K562 (cell line): ENCODE data around the gene CLNK. TPM values are rescaled to one million over a fixed set of nuclear protein-coding genes. Genes with fewer than 3 reads are reported as not detected.

Source experiments
- ATAC-seq: fragments of 200-7000 bp; cut with Tn5 transposase; 3 replicates; pipeline ENCODE4 v1.9.1; 2020; ENCODE audit warnings: moderate library complexity
- BruUV-seq: library from RNA; stranded (reverse); fragments of 400-500 nt; replicated peaks from 2 replicates; lab custom pipeline; 2021; lab: Mats Ljungman, UMichigan
- CTCF ChIA-PET: fragments of 300-600 bp; formaldehyde crosslinking; extraction: SDS; loops from one replicate; lab custom pipeline; 2021; ENCODE audit warnings: low intra/inter-chr PET ratio; lab: Yijun Ruan, JAX
- POLR2A ChIA-PET: fragments of 300-600, 350-650 bp; sonication (Branson Sonifier 250); formaldehyde crosslinking; extraction: SDS; loops from one replicate; lab custom pipeline; 2021; ENCODE audit warnings: antibody characterized with exemption, inconsistent platforms; lab: Yijun Ruan, JAX
- DNase-seq, 4 experiments: peaks; one replicate each; pipeline versions ENCODE4 v3.0.0 to v3.0.0-alpha.2; 2011 to 2018; ENCODE audit warnings: low spot score in 3 of 4, mixed read lengths in 3 of 4; ENCODE audit errors: extremely low read depth in 1 of 4
- FAIRE-seq: peaks from 2 replicates; lab custom pipeline; 2011; peaks lifted over from hg19 to GRCh38; lab: Jason Lieb, UNC
- H2AFZ ChIP-seq: 2 replicates; pipeline ENCODE4 v1.6.0; 2011; ENCODE audit warnings: low read depth, low read length, control low read depth, inconsistent platforms
- H3K27ac ChIP-seq: fragments of 200-600 bp; 3 replicates; pipeline ENCODE4 v1.8.0; 2011; ENCODE audit warnings: low read depth, mild to moderate bottlenecking, control low read depth, inconsistent platforms, low read length, moderate library complexity, mixed read lengths; ENCODE audit errors: extremely low read depth
- H3K27me3 ChIP-seq, 2 experiments: fragments of 300-600 bp in 1 of 2; 2 replicates in 1 of 2; 3 replicates in 1 of 2; pipeline versions ENCODE4 v1.6.0 to v1.8.0; 2011; ENCODE audit warnings: inconsistent platforms in 2 of 2, low read length in 2 of 2, mild to moderate bottlenecking in 1 of 2, mixed read lengths in 1 of 2, moderate library complexity in 1 of 2; ENCODE audit not compliant: control insufficient read depth in 2 of 2, insufficient read depth in 2 of 2
- H3K36me3 ChIP-seq: fragments of 300-600 bp; 3 replicates; pipeline ENCODE4 v1.8.0; 2011; ENCODE audit warnings: mild to moderate bottlenecking, low read length, inconsistent platforms; ENCODE audit not compliant: control insufficient read depth, insufficient read depth
- H3K4me1 ChIP-seq, 2 experiments: fragments of 200-600 bp in 1 of 2; replicated peaks in 1 of 2; 2 replicates in 1 of 2; 3 replicates in 1 of 2; pipeline versions ENCODE4 v1.5.1 to v1.8.0; 2011; ENCODE audit warnings: inconsistent platforms in 2 of 2, low read length in 2 of 2, mild to moderate bottlenecking in 1 of 2, mixed read lengths in 1 of 2, moderate library complexity in 1 of 2; ENCODE audit not compliant: control insufficient read depth in 2 of 2, insufficient read depth in 2 of 2
- H3K4me2 ChIP-seq: 2 replicates; pipeline ENCODE4 v1.6.1; 2011; ENCODE audit warnings: low read length, control low read depth, inconsistent platforms, mixed read lengths; ENCODE audit not compliant: insufficient read depth
- H3K4me3 ChIP-seq: fragments of 200-600 bp; sonication (generic), shearing (Covaris generic); 2 replicates; pipeline ENCODE4 v1.5.1; 2016; ENCODE audit warnings: control low read depth, inconsistent platforms
- H3K79me2 ChIP-seq: fragments of 200-600 bp; 3 replicates; pipeline ENCODE4 v1.8.0; 2011; ENCODE audit warnings: low read length, inconsistent platforms; ENCODE audit not compliant: control insufficient read depth, insufficient read depth
- H3K9ac ChIP-seq, 2 experiments: 2 replicates each; pipeline versions ENCODE4 v1.6.0 to v1.6.1; 2011; ENCODE audit warnings: low read depth in 2 of 2, low read length in 2 of 2, control low read depth in 1 of 2, inconsistent platforms in 1 of 2, mild to moderate bottlenecking in 1 of 2, mixed read lengths in 1 of 2; ENCODE audit not compliant: insufficient read depth in 1 of 2
- H3K9me1 ChIP-seq: one replicate; pipeline ENCODE4 v1.6.0; 2011; ENCODE audit warnings: inconsistent platforms, mild to moderate bottlenecking, low read length, moderate library complexity; ENCODE audit not compliant: control insufficient read depth, insufficient read depth
- H3K9me3 ChIP-seq: replicated peaks from 2 replicates; pipeline ENCODE4 v1.5.1; 2011; ENCODE audit warnings: low read depth, low read length, inconsistent platforms; ENCODE audit not compliant: control insufficient read depth, insufficient read depth
- H4K20me1 ChIP-seq: replicated peaks from 2 replicates; pipeline ENCODE4 v1.6.1; 2011; ENCODE audit warnings: low read length, inconsistent platforms, mixed read lengths; ENCODE audit not compliant: control insufficient read depth, insufficient read depth
- KAT2B ChIP-seq: IDR thresholded peaks from one replicate; pipeline ENCODE4 v1.6.1; 2012; ENCODE audit warnings: low read depth, mild to moderate bottlenecking, control low read depth, inconsistent platforms, low read length, moderate library complexity
- PBX2 ChIP-seq, 2 experiments: IDR thresholded peaks in 1 of 2; conservative IDR thresholded peaks in 1 of 2; 2 replicates each; pipeline ENCODE4 v1.6.1; 2016; ENCODE audit warnings: low read depth in 2 of 2, mild to moderate bottlenecking in 1 of 2, missing compliant biosample characterization in 1 of 2, missing genetic modification characterization in 1 of 2, moderate library complexity in 1 of 2
- PKNOX1 ChIP-seq: fragments of 450-650 bp; IDR thresholded peaks from 2 replicates; pipeline ENCODE4 v1.6.1; 2016
- ZBTB33 ChIP-seq: sonication (generic); formaldehyde crosslinking; IDR thresholded peaks from 2 replicates; pipeline ENCODE4 v1.8.1; 2023; ENCODE audit warnings: mild to moderate bottlenecking, missing genetic modification reagents
- WGBS: fragments of 100-300 bp; shearing (Covaris generic); methylation state at CpG from one replicate; pipeline ENCODE4 v1.1.6; 2016; ENCODE audit warnings: low coverage, mixed read lengths; ENCODE audit not compliant: insufficient coverage; ENCODE audit errors: missing lambda C conversion rate; 5-methylcytosine and 5-hydroxymethylcytosine counted together
- in situ Hi-C: fragments of 300-500 bp; cut with MboI; formaldehyde crosslinking; loops from 4 replicates; pipeline ENCODE4 v1.15.0; 2018; ENCODE audit warnings: inconsistent platforms, mixed read lengths
- intact Hi-C: fragments of 100-400 bp; cut with micrococcal nuclease; formaldehyde crosslinking; loops from 2 replicates; pipeline ENCODE4 v1.14.2; 2022
- polyA plus RNA-seq, 8 experiments: library from polyadenylated mRNA; depleted of rRNA in 4 of 8; stranded (reverse) in 5 of 8; unstranded in 3 of 8; fragments of >200 nt; fragmentation: Nextera tagmentation in 2 of 8; fragmentation: Illumina TruSeq in 1 of 8; extraction: Ambion mirVana in 2 of 8; extraction: Trizol in 1 of 8; gene quantifications; 2 replicates each; pipeline versions ENCODE4 v1.2.1 to v1.2.3, GENCODE V29; 2011 to 2014; ENCODE audit warnings: inconsistent platforms in 1 of 8, missing spikeins in 1 of 8
- total RNA-seq, 7 experiments: library from RNA; depleted of rRNA in 6 of 7; stranded (reverse); fragments of >200 nt in 6 of 7; fragmentation: Illumina TruSeq in 2 of 7; extraction: Trizol in 2 of 7; gene quantifications; 2 replicates each; pipeline versions ENCODE4 v1.2.1 to v1.2.3, GENCODE V29; 2011 to 2021; ENCODE audit warnings: low replicate concordance in 1 of 7

Gene CLNK
- total and polyA plus RNA-seq, 9 of the 15 experiments (the other 6 are each of a cell fraction or from before 2014, with no cell fraction given), result not detected

GRCh38 chr4:10694828-10695209 is 10.3 kb upstream of the CLNK start:
- H3K4me3 ChIP-seq, result no peak overlapping the region
- intact Hi-C loops, result no loop called here
- H3K27me3 ChIP-seq, result no peaks in the 10 kb centered on the region
- no TSS peak for BruUV-seq
- H3K9me3 ChIP-seq, result no peaks in the 10 kb centered on the region
- H3K9me1 ChIP-seq, result no peaks in the 10 kb centered on the region
- H3K4me1 ChIP-seq, result no peaks in the 10 kb centered on the region
- no peak overlapping the region for H3K9ac ChIP-seq
- in situ Hi-C loops, result no loop called here
- no peaks in the 10 kb centered on the region for H3K36me3 ChIP-seq
- no peak overlapping the region for H2AFZ ChIP-seq
- ChIA-PET POLR2A (no interaction called here), CTCF (no interaction called here)
- no peaks in the 10 kb centered on the region for H4K20me1 ChIP-seq
- no peak overlapping the region for H3K27ac ChIP-seq
- FAIRE-seq (no peak), DNase-seq (no peak), ATAC-seq (no peak)
- no peaks in the 10 kb centered on the region for H3K79me2 ChIP-seq
- H3K4me2 ChIP-seq, result no peak overlapping the region
- 6% methylated on average over 1 of the region's 1 CpG for WGBS
- TF ChIP-seq PBX2 (CRISPR knock-in tag; IDR thresholded peaks at IDR 0.05; ENCODE audit: low read depth) (no peak), PBX2 (tag; conservative IDR thresholded peaks at IDR 0.05; ENCODE audit: low read depth) (peak; percentile 32; the same call in 1 of the 2 replicates), PKNOX1 (peak; percentile 23; the same call in 1 of the 2 replicates), KAT2B (no peak), ZBTB33 (CRISPR knock-in tag) (no peak)
